Measurements from ENCODE around the gene CAMSAP1. TPM values are rescaled to one million over a fixed set of nuclear protein-coding genes. Genes with fewer than 3 reads are reported as not detected.
"Not testable (repeated sequence)": the region's sequence is repeated elsewhere in the genome, so short reads cannot be mapped to it uniquely, and the experiment has no call there.

The CAMSAP1 gene
- polyA plus RNA-seq, 2 donors = 14.0 to 18.4 TPM

GRCh38 chr9:135949501-135950134 lies 42.3 kb upstream of the CAMSAP1 start:
- Histone ChIP-seq H3K27me3 (ENCODE audit: control insufficient read depth in 1 of 2, insufficient read depth in 2 of 2, low read length in 2 of 2) (no peaks in the 10 kb centered on the region), H3K9me3 (ENCODE audit: control insufficient read depth in 2 of 2, insufficient read depth in 1 of 2, low read depth in 1 of 2, low read length in 1 of 2) (peaks cover 0 to 3% of the 10 kb centered on the region in 2 donors), H3K4me1 (ENCODE audit: control insufficient read depth in 2 of 2, insufficient read depth in 2 of 2, low read length in 1 of 2) (peaks cover 4 to 10% of the 10 kb centered on the region in 2 donors), H3K4me3 (ENCODE audit: low read depth in 1 of 2, low read length in 2 of 2) (no peak overlapping the region), H3K27ac (ENCODE audit: low read depth in 2 of 2, low read length in 1 of 2) (no peak overlapping the region), H3K36me3 (ENCODE audit: control insufficient read depth in 2 of 2, insufficient read depth in 2 of 2, low read length in 1 of 2) (peaks cover 16 to 38% of the 10 kb centered on the region in 2 donors)
- 89 to 91% methylated on average over 26 of the region's 26 CpGs for WGBS, 2 donors

GRCh38 chr9:135948968-135949367 lies 41.6 kb upstream of the CAMSAP1 start:
- Histone ChIP-seq H3K4me3 (ENCODE audit: low read depth in 1 of 2, low read length in 2 of 2) (no peak overlapping the region), H3K27ac (ENCODE audit: low read depth in 2 of 2, low read length in 1 of 2) (no peak overlapping the region), H3K36me3 (ENCODE audit: control insufficient read depth in 2 of 2, insufficient read depth in 2 of 2, low read length in 1 of 2) (peaks cover 20 to 40% of the 10 kb centered on the region in 2 donors), H3K27me3 (ENCODE audit: control insufficient read depth in 1 of 2, insufficient read depth in 2 of 2, low read length in 2 of 2) (no peaks in the 10 kb centered on the region), H3K9me3 (ENCODE audit: control insufficient read depth in 2 of 2, insufficient read depth in 1 of 2, low read depth in 1 of 2, low read length in 1 of 2) (peaks cover 0 to 3% of the 10 kb centered on the region in 2 donors), H3K4me1 (ENCODE audit: control insufficient read depth in 2 of 2, insufficient read depth in 2 of 2, low read length in 1 of 2) (peaks cover 4 to 10% of the 10 kb centered on the region in 2 donors)
- 69 to 75% methylated on average over 4 of the region's 4 CpGs for WGBS, 2 donors

- 90 to 94% methylated on average over 11 of the region's 11 CpGs for WGBS, 2 donors
- Histone ChIP-seq H3K27me3 (ENCODE audit: control insufficient read depth in 1 of 2, insufficient read depth in 2 of 2, low read length in 2 of 2) (no peaks in the 10 kb centered on the region), H3K4me1 (ENCODE audit: control insufficient read depth in 2 of 2, insufficient read depth in 2 of 2, low read length in 1 of 2) (peaks cover 4 to 10% of the 10 kb centered on the region in 2 donors), H3K27ac (ENCODE audit: low read depth in 2 of 2, low read length in 1 of 2) (no peak overlapping the region), H3K9me3 (ENCODE audit: control insufficient read depth in 2 of 2, insufficient read depth in 1 of 2, low read depth in 1 of 2, low read length in 1 of 2) (peaks cover 0 to 3% of the 10 kb centered on the region in 2 donors), H3K36me3 (ENCODE audit: control insufficient read depth in 2 of 2, insufficient read depth in 2 of 2, low read length in 1 of 2) (peaks cover 20 to 41% of the 10 kb centered on the region in 2 donors), H3K4me3 (ENCODE audit: low read depth in 1 of 2, low read length in 2 of 2) (no peak overlapping the region)
These were observed 41.1 kb upstream of the CAMSAP1 start for GRCh38 chr9:135948446-135948845.

- Histone ChIP-seq H3K4me1 (ENCODE audit: control insufficient read depth in 2 of 2, insufficient read depth in 2 of 2, low read length in 1 of 2) (peaks cover 0 to 6% of the 10 kb centered on the region in 2 donors), H3K36me3 (ENCODE audit: control insufficient read depth in 2 of 2, insufficient read depth in 2 of 2, low read length in 1 of 2) (peaks cover 16 to 41% of the 10 kb centered on the region in 2 donors), H3K4me3 (ENCODE audit: low read depth in 1 of 2, low read length in 2 of 2) (no peak overlapping the region), H3K9me3 (ENCODE audit: control insufficient read depth in 2 of 2, insufficient read depth in 1 of 2, low read depth in 1 of 2, low read length in 1 of 2) (peaks cover 0 to 3% of the 10 kb centered on the region in 2 donors), H3K27me3 (ENCODE audit: control insufficient read depth in 1 of 2, insufficient read depth in 2 of 2, low read length in 2 of 2) (no peaks in the 10 kb centered on the region), H3K27ac (ENCODE audit: low read depth in 2 of 2, low read length in 1 of 2) (no peak overlapping the region)
- 93 to 94% methylated on average over 18 of the region's 18 CpGs for WGBS, 2 donors
These were observed 40.2 kb upstream of the CAMSAP1 start for GRCh38 chr9:135947582-135947981.

- WGBS, 2 donors = 95 to 97% methylated on average over 19 of the region's 19 CpGs
- H3K4me1 ChIP-seq (ENCODE audit: control insufficient read depth in 2 of 2, insufficient read depth in 2 of 2, low read length in 1 of 2); H3K4me3 ChIP-seq (ENCODE audit: low read depth in 1 of 2, low read length in 2 of 2); H3K27ac ChIP-seq (ENCODE audit: low read depth in 2 of 2, low read length in 1 of 2); H3K9me3 ChIP-seq (ENCODE audit: control insufficient read depth in 2 of 2, insufficient read depth in 1 of 2, low read depth in 1 of 2, low read length in 1 of 2); H3K27me3 ChIP-seq (ENCODE audit: control insufficient read depth in 1 of 2, insufficient read depth in 2 of 2, low read length in 2 of 2): not testable (repeated sequence)
- H3K36me3 ChIP-seq (ENCODE audit: control insufficient read depth in 2 of 2, insufficient read depth in 2 of 2, low read length in 1 of 2) = peaks cover 13 to 39% of the 10 kb centered on the region in 2 donors
These were observed 39.8 kb upstream of the CAMSAP1 start for GRCh38 chr9:135947105-135947504.

- Histone ChIP-seq H3K27me3 (ENCODE audit: control insufficient read depth in 1 of 2, insufficient read depth in 2 of 2, low read length in 2 of 2) (no peaks in the 10 kb centered on the region), H3K4me1 (ENCODE audit: control insufficient read depth in 2 of 2, insufficient read depth in 2 of 2, low read length in 1 of 2) (peaks cover 0 to 1% of the 10 kb centered on the region in 2 donors), H3K9me3 (ENCODE audit: control insufficient read depth in 2 of 2, insufficient read depth in 1 of 2, low read depth in 1 of 2, low read length in 1 of 2) (peaks cover 0 to 3% of the 10 kb centered on the region in 2 donors), H3K27ac (ENCODE audit: low read depth in 2 of 2, low read length in 1 of 2) (no peak overlapping the region), H3K4me3 (ENCODE audit: low read depth in 1 of 2, low read length in 2 of 2) (no peak overlapping the region), H3K36me3 (ENCODE audit: control insufficient read depth in 2 of 2, insufficient read depth in 2 of 2, low read length in 1 of 2) (peaks cover 12 to 39% of the 10 kb centered on the region in 2 donors)
- 96 to 97% methylated on average over 14 of the region's 14 CpGs for WGBS, 2 donors
These were observed 39.1 kb upstream of the CAMSAP1 start for GRCh38 chr9:135946392-135946994.

- Histone ChIP-seq H3K9me3 (ENCODE audit: control insufficient read depth in 2 of 2, insufficient read depth in 1 of 2, low read depth in 1 of 2, low read length in 1 of 2) (peaks cover 0 to 3% of the 10 kb centered on the region in 2 donors), H3K4me1 (ENCODE audit: control insufficient read depth in 2 of 2, insufficient read depth in 2 of 2, low read length in 1 of 2) (peaks cover 0 to 1% of the 10 kb centered on the region in 2 donors), H3K27ac (ENCODE audit: low read depth in 2 of 2, low read length in 1 of 2) (no peak overlapping the region), H3K4me3 (ENCODE audit: low read depth in 1 of 2, low read length in 2 of 2) (no peak overlapping the region), H3K36me3 (ENCODE audit: control insufficient read depth in 2 of 2, insufficient read depth in 2 of 2, low read length in 1 of 2) (peaks cover 13 to 39% of the 10 kb centered on the region in 2 donors), H3K27me3 (ENCODE audit: control insufficient read depth in 1 of 2, insufficient read depth in 2 of 2, low read length in 2 of 2) (no peaks in the 10 kb centered on the region)
- WGBS, 2 donors = 93 to 95% methylated on average over 18 of the region's 18 CpGs
These were observed 38.6 kb upstream of the CAMSAP1 start for GRCh38 chr9:135945969-135946368.

- WGBS, 2 donors = 91 to 93% methylated on average over 34 to 36 of the region's 36 CpGs
- Histone ChIP-seq H3K36me3 (ENCODE audit: control insufficient read depth in 2 of 2, insufficient read depth in 2 of 2, low read length in 1 of 2) (peaks cover 15 to 41% of the 10 kb centered on the region in 2 donors), H3K4me1 (ENCODE audit: control insufficient read depth in 2 of 2, insufficient read depth in 2 of 2, low read length in 1 of 2) (peaks cover 0 to 1% of the 10 kb centered on the region in 2 donors), H3K27me3 (ENCODE audit: control insufficient read depth in 1 of 2, insufficient read depth in 2 of 2, low read length in 2 of 2) (no peaks in the 10 kb centered on the region), H3K4me3 (ENCODE audit: low read depth in 1 of 2, low read length in 2 of 2) (no peak overlapping the region), H3K9me3 (ENCODE audit: control insufficient read depth in 2 of 2, insufficient read depth in 1 of 2, low read depth in 1 of 2, low read length in 1 of 2) (peaks cover 0 to 3% of the 10 kb centered on the region in 2 donors), H3K27ac (ENCODE audit: low read depth in 2 of 2, low read length in 1 of 2) (no peak overlapping the region)
These were observed 37.3 kb upstream of the CAMSAP1 start for GRCh38 chr9:135944444-135945252.

GRCh38 chr9:135943604-135944003 lies 36.3 kb upstream of the CAMSAP1 start:
- H3K9me3 ChIP-seq (ENCODE audit: control insufficient read depth in 2 of 2, insufficient read depth in 1 of 2, low read depth in 1 of 2, low read length in 1 of 2); H3K4me3 ChIP-seq (ENCODE audit: low read depth in 1 of 2, low read length in 2 of 2); H3K27ac ChIP-seq (ENCODE audit: low read depth in 2 of 2, low read length in 1 of 2); H3K4me1 ChIP-seq (ENCODE audit: control insufficient read depth in 2 of 2, insufficient read depth in 2 of 2, low read length in 1 of 2); H3K27me3 ChIP-seq (ENCODE audit: control insufficient read depth in 1 of 2, insufficient read depth in 2 of 2, low read length in 2 of 2): not testable (repeated sequence)
- WGBS, 2 donors = 97% methylated on average over 6 of the region's 6 CpGs
- peaks cover 14 to 46% of the 10 kb centered on the region in 2 donors for H3K36me3 ChIP-seq (ENCODE audit: control insufficient read depth in 2 of 2, insufficient read depth in 2 of 2, low read length in 1 of 2)
